ENCODE data around the gene PRKCZ. TPM values are rescaled to one million over a fixed set of nuclear protein-coding genes. Genes with fewer than 3 reads are reported as not detected.
A peak's percentile ranks its signal among the peaks of the same experiment; 100 is the strongest.

The PRKCZ gene
- total RNA-seq, 2 experiments from 2014 or later, result 6.7 to 8.0 TPM

DNA sequence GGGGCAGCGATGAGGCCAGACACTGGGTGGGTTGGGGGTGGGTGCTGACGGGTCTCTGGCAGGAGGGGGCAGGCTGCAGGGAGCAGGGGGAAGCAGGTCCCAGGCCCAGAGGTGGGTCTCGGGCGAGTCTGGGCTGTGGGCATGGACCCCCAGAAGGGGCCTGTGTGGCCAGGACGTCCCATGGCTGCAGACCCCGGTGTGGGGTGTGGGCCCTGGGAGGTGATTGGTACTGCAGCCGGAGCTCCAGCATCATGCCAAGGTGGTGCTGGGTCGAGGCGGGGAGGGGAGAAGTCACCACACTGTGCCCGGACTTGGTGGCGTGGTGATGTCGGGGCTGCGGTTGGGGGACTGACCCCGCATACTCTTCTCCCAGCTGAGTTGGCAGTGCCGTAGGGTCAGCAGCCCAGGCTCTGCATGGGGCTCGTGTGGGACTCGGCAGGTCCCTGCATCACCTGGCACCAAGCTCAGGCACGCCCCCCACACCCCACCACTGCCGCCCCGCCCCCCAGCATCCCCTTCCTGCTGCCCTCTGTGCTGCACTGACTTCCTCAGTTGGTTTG, 31.2 kb downstream of the PRKCZ start:
- Mint-ChIP-seq H3K36me3 (ENCODE audit: low read depth) (peaks cover 12% of the 10 kb centered on the region), H3K9me3 (peaks cover 18% of the 10 kb centered on the region), H3K27ac (no peak overlapping the region), H3K4me1 (no peaks in the 10 kb centered on the region), H3K4me3 (no peak overlapping the region), H3K27me3 (no peaks in the 10 kb centered on the region)
- ChIA-PET POLR2A (no interaction called here), CTCF (no interaction called here)
- no peak for DNase-seq

DNA sequence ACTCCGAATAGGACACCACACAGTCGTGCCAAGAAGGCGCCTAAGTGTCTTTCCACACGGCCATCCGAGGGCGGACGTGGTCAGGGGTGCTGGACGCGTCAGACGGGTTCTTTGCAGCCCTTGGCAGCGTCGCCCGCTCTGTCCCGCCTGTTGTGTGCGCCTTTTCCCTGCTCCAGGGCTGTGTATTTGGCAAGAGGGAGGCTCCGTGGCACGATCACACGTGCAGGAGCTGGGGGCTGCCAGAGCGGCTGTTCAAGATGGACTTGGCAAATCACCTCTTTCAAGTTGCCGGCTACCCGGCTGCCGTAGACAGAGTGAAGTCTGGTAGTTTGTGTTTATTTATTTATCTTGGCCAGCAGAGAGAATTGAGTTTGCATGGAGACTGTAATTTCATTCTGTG, 31.9 kb downstream of the PRKCZ start:
- Mint-ChIP-seq H3K36me3 (ENCODE audit: low read depth) (peaks cover 10% of the 10 kb centered on the region), H3K27me3 (no peaks in the 10 kb centered on the region), H3K9me3 (peaks cover 18% of the 10 kb centered on the region), H3K27ac (no peak overlapping the region), H3K4me3 (no peak overlapping the region), H3K4me1 (no peaks in the 10 kb centered on the region)
- ChIA-PET CTCF (no interaction called here), POLR2A (no interaction called here)
- DNase-seq, result no peak

GRCh38 chr1:2083666-2084065, 33.5 kb downstream of the PRKCZ start:
- Mint-ChIP-seq H3K27ac (no peak overlapping the region), H3K4me3 (no peak overlapping the region), H3K27me3 (no peaks in the 10 kb centered on the region), H3K36me3 (ENCODE audit: low read depth) (peaks cover under 1% of the 10 kb centered on the region), H3K4me1 (no peaks in the 10 kb centered on the region), H3K9me3 (peaks cover 7% of the 10 kb centered on the region)
- no peak for DNase-seq
- CTCF ChIA-PET, result no interaction called here
- POLR2A ChIA-PET, result no interaction called here

DNA sequence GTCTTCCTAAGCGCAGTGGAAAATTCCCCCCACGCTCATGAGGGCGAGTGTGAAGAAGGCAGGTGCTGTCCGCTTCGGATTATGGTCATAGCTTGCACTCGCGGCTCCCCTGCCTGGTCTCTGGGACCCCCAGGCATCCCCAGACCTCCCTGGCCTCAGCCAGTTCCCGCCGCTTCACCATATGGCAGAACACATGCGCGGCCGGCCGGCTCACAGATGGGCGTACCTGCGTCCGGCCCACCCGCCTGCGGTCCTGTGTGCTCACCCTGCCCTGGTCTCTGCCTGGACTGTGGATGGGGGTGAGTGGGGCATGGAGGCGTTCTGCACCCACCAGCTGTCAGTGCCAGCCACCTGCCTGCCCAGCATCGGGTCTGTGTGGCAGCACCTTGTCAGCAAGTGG, 34.1 kb downstream of the PRKCZ start:
- H3K9me3 Mint-ChIP-seq, result peaks cover 4% of the 10 kb centered on the region
- CTCF ChIA-PET, result interaction anchor here (0.8 kb wide), 1 partner anchor 40 kb away, joined by 4 read pairs; no protein-coding TSS in a partner anchor
- H3K4me3 Mint-ChIP-seq, result no peak overlapping the region
- no peaks in the 10 kb centered on the region for H3K36me3 Mint-ChIP-seq (ENCODE audit: low read depth)
- no peak overlapping the region for H3K27ac Mint-ChIP-seq
- DNase-seq, result no peak
- POLR2A ChIA-PET, result no interaction called here
- no peaks in the 10 kb centered on the region for H3K4me1 Mint-ChIP-seq
- H3K27me3 Mint-ChIP-seq, result no peaks in the 10 kb centered on the region

DNA sequence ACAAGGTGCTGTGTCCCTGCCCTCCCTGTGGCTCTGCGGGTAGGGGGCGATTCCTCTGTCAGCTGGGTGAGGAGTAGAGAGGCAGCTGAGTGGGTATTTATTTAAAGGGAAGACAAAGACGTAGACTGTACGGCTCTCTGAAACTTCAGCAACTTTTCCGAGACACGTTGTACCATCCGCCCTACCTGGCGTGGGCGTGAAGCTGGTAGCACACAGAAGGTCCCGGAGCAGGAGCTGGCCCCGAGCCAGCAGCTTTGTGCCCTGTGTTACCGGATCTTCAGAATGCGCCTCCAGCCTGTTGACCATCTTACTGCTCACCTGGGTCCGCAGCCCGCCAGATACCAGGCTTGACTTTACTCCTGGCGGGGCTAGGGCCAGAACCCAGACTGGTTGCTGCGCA, 34.9 kb downstream of the PRKCZ start:
- no peak overlapping the region for H3K4me3 Mint-ChIP-seq
- H3K27me3 Mint-ChIP-seq, result no peaks in the 10 kb centered on the region
- ChIA-PET CTCF (no interaction called here), POLR2A (no interaction called here)
- DNase-seq, result no peak
- no peaks in the 10 kb centered on the region for H3K36me3 Mint-ChIP-seq (ENCODE audit: low read depth)
- H3K27ac Mint-ChIP-seq, result no peak overlapping the region
- no peaks in the 10 kb centered on the region for H3K4me1 Mint-ChIP-seq
- H3K9me3 Mint-ChIP-seq, result peaks cover 3% of the 10 kb centered on the region

- Mint-ChIP-seq H3K27ac (no peak overlapping the region), H3K4me1 (no peaks in the 10 kb centered on the region), H3K27me3 (peaks cover 2% of the 10 kb centered on the region), H3K4me3 (no peak overlapping the region), H3K9me3 (no peaks in the 10 kb centered on the region), H3K36me3 (ENCODE audit: low read depth) (no peaks in the 10 kb centered on the region)
- ChIA-PET CTCF (no interaction called here), POLR2A (no interaction called here)
- no peak for DNase-seq
Measured at GRCh38 chr1:2086446-2087078, 36.4 kb downstream of the PRKCZ start.

DNA sequence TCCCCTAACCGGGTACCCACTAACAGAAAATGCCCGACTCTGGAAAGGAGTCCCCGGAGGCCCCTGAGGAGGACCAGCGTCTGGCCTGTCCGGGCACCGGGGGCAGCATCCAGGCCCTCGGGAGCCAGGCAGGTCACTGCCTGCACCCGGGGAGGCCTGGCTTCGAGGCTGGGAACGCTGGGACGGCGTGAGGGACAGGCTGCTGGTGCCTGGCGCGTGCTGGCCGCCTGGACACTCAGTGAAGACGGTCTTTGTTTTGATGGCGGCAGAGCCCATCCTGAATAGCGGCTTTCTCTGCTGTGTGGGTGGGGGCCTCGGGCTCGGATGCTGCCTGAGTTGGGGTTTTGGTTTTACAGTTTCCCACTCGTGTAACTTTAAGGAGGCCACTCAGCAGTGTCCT, 37.6 kb downstream of the PRKCZ start:
- peaks cover 3% of the 10 kb centered on the region for H3K27me3 Mint-ChIP-seq
- CTCF ChIA-PET, result no interaction called here
- no peaks in the 10 kb centered on the region for H3K36me3 Mint-ChIP-seq (ENCODE audit: low read depth)
- H3K4me1 Mint-ChIP-seq, result no peaks in the 10 kb centered on the region
- no peak for DNase-seq
- no peak overlapping the region for H3K27ac Mint-ChIP-seq
- POLR2A ChIA-PET, result no interaction called here
- no peak overlapping the region for H3K4me3 Mint-ChIP-seq
- no peaks in the 10 kb centered on the region for H3K9me3 Mint-ChIP-seq

DNA sequence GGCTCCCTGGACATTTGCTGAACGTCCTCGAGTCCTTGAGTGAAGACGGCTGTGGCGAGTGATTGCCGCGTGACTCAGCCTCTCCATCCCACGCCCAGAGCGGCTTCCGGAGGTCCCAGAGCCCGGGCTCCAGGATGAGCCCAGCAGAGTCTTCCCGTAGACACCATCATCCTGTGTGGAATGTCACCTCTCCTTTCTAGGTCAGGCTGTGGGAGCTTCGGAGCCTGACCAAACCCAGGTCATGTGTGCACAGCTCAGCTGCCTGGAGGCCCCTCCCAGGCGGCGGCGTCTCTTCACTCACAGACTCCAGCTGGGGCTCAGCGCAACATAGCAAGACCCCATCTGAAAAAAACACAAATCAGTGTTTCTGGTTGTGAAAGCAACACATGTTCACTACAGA, 38.2 kb downstream of the PRKCZ start:
- no peak overlapping the region for H3K27ac Mint-ChIP-seq
- DNase-seq, result no peak
- no peaks in the 10 kb centered on the region for H3K36me3 Mint-ChIP-seq (ENCODE audit: low read depth)
- H3K9me3 Mint-ChIP-seq, result no peaks in the 10 kb centered on the region
- ChIA-PET POLR2A (no interaction called here), CTCF (interaction anchor here (0.7 to 2.9 kb wide), 2 partner anchors 86 to 88 kb away, joined by 3 to 14 read pairs; no protein-coding TSS in a partner anchor)
- H3K4me1 Mint-ChIP-seq, result no peaks in the 10 kb centered on the region
- H3K4me3 Mint-ChIP-seq, result no peak overlapping the region
- H3K27me3 Mint-ChIP-seq, result peaks cover 3% of the 10 kb centered on the region

- H3K36me3 Mint-ChIP-seq (ENCODE audit: low read depth), result no peaks in the 10 kb centered on the region
- no peaks in the 10 kb centered on the region for H3K9me3 Mint-ChIP-seq
- no peak overlapping the region for H3K27ac Mint-ChIP-seq
- CTCF ChIA-PET, result interaction anchor here (0.7 to 2.9 kb wide), 2 partner anchors 85 to 87 kb away, joined by 3 to 14 read pairs; no protein-coding TSS in a partner anchor
- H3K4me3 Mint-ChIP-seq, result no peak overlapping the region
- POLR2A ChIA-PET, result no interaction called here
- H3K4me1 Mint-ChIP-seq, result no peaks in the 10 kb centered on the region
- DNase-seq, result no peak
- H3K27me3 Mint-ChIP-seq, result peaks cover 3% of the 10 kb centered on the region
Measured at GRCh38 chr1:2089051-2089450, 38.8 kb downstream of the PRKCZ start.

GRCh38 chr1:2090216-2090890, 40.1 kb downstream of the PRKCZ start:
- Mint-ChIP-seq H3K36me3 (ENCODE audit: low read depth) (no peaks in the 10 kb centered on the region), H3K27ac (no peak overlapping the region), H3K9me3 (no peaks in the 10 kb centered on the region), H3K27me3 (peaks cover 3% of the 10 kb centered on the region), H3K4me1 (no peaks in the 10 kb centered on the region), H3K4me3 (no peak overlapping the region)
- CTCF ChIA-PET, result interaction anchor here (0.8 to 2.9 kb wide), 4 partner anchors 43 to 84 kb away, joined by 3 to 14 read pairs (median 4); no protein-coding TSS in a partner anchor
- POLR2A ChIA-PET, result no interaction called here
- no peak for DNase-seq

DNA sequence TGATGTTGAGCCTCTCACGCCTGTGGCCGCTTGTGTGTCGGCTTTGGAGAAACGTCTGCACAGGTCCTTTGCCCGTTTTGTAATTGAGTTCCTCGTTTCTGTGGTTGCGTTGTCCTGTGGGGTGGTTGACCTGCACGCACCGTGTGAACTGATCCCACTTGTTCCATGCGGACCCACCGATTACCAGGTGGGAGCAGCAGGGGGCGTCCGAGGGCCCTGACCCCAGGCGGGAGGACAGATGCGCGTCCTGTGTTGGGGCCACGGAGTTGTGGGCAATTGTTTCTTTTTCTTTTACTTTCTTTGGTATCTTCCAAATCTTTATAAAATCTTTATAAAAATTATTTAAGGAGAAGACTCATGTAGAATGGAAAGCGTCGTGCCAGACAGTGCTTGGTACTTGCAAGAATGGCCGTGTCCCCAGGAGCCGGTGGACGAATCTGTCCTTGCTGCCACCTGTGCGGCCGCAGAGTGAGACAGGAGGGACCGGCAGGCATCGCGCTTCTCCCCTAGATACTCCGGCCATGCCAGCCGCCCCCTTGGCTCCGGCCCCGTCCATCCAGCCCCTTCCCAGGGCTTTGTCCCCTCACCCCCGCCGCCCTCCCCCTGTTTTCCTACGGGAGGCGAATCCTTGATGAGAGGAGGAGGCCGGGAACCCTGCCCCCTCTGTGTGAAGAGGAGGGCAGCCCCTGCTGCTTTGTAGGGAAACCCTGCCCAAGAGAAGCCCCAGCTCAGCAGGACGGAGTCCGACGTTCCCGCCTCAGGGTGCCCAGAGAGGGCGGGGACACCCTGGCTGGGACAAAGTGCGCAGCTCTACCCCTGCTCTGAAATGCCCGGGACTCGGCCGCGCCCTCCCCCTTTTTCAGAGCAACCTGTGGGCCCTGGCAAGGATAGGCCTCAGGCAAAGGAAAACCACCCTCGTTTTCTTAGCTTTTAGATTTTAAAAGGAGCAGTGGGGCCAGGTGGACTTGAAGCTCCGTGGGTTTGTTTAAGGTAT, 41.7 kb downstream of the PRKCZ start:
- H3K36me3 Mint-ChIP-seq (ENCODE audit: low read depth), result no peaks in the 10 kb centered on the region
- DNase-seq, result peak; percentile 52
- H3K9me3 Mint-ChIP-seq, result no peaks in the 10 kb centered on the region
- POLR2A ChIA-PET, result no interaction called here
- CTCF ChIA-PET, result interaction anchor here (0.8 to 1.6 kb wide), 5 partner anchors 36 to 82 kb away, joined by 3 to 9 read pairs (median 3); no protein-coding TSS in a partner anchor
- no peak overlapping the region for H3K27ac Mint-ChIP-seq
- H3K4me1 Mint-ChIP-seq, result no peaks in the 10 kb centered on the region
- peaks cover 3% of the 10 kb centered on the region for H3K27me3 Mint-ChIP-seq
- no peak overlapping the region for H3K4me3 Mint-ChIP-seq

- Mint-ChIP-seq H3K36me3 (ENCODE audit: low read depth) (peaks cover 3% of the 10 kb centered on the region), H3K27ac (no peak overlapping the region), H3K4me3 (no peak overlapping the region), H3K4me1 (no peaks in the 10 kb centered on the region), H3K9me3 (peaks cover 4% of the 10 kb centered on the region), H3K27me3 (peaks cover 3% of the 10 kb centered on the region)
- ChIA-PET CTCF (interaction anchor here (0.8 to 1.6 kb wide), 3 partner anchors 35 to 81 kb away, joined by 3 to 9 read pairs (median 6); no protein-coding TSS in a partner anchor), POLR2A (no interaction called here)
- DNase-seq, result no peak
Measured at GRCh38 chr1:2093055-2093454, 42.8 kb downstream of the PRKCZ start.

DNA sequence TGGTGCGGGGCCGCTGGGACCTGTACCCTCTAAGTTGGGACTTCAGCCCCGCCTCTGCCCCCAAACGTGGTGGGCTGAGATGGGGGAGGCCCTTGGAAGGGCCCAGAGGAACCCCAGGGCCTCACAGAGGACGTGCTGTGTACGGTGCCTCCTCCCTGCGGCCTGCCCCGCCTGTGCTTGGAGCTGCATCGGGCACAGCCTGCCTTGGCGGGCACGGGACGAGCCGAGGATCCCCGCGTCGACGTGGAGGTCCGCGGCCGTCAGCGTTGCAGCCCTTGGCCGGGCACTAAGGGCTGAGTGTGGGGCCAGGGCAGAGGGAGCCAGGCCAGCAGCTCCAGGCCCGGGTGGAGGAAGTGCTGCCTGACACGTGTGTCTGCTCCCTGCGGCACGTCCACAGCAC, 43.4 kb downstream of the PRKCZ start:
- DNase-seq, result no peak
- no peaks in the 10 kb centered on the region for H3K4me1 Mint-ChIP-seq
- ChIA-PET CTCF (no interaction called here), POLR2A (no interaction called here)
- peaks cover 3% of the 10 kb centered on the region for H3K27me3 Mint-ChIP-seq
- no peak overlapping the region for H3K4me3 Mint-ChIP-seq
- H3K36me3 Mint-ChIP-seq (ENCODE audit: low read depth), result peaks cover 3% of the 10 kb centered on the region
- peaks cover 5% of the 10 kb centered on the region for H3K9me3 Mint-ChIP-seq
- H3K27ac Mint-ChIP-seq, result no peak overlapping the region
